ENCODE measurements around the gene ZNF821. TPM values are rescaled to one million over a fixed set of nuclear protein-coding genes. Genes with fewer than 3 reads are reported as not detected.

ZNF821 gene
- total and polyA plus RNA-seq, 2 of the 8 experiments (the other 6 are each of a cell fraction or from before 2014, with no cell fraction given): 9.5 to 14.1 TPM

- no peak overlapping the region for H4K91ac ChIP-seq (replicated peaks; ENCODE audit: insufficient read length, low read length)
- no peak overlapping the region for H3K14ac ChIP-seq (ENCODE audit: insufficient read length)
- no peaks in the 10 kb centered on the region for H3K9me3 ChIP-seq (ENCODE audit: insufficient read depth in 2 of 2, low read depth in 1 of 2, low read length in 1 of 2)
- no peak overlapping the region for H3K9ac ChIP-seq (replicated peaks in 1 of 4; ENCODE audit: extremely low read depth in 1 of 4, low read depth in 3 of 4, low read length in 3 of 4)
- DNase-seq (ENCODE audit: low read depth in 1 of 2, low spot score in 2 of 2) (no peak), FAIRE-seq (no peak)
- H4K5ac ChIP-seq (ENCODE audit: insufficient read length, low read depth, low read length): no peak overlapping the region
- H3K36me3 ChIP-seq (ENCODE audit: control insufficient read depth in 2 of 4, insufficient read depth in 4 of 4, low read length in 3 of 4): peaks cover 64 to 99% (median 85%) of the 10 kb centered on the region in 4 experiments
- H3K79me2 ChIP-seq (ENCODE audit: control insufficient read depth in 1 of 2, insufficient read depth in 2 of 2, low read length in 2 of 2): peaks cover 0 to 29% of the 10 kb centered on the region in 2 experiments; a peak in 2 of 4 replicates
- no peak overlapping the region for H3K18ac ChIP-seq (ENCODE audit: extremely low read depth, low read length)
- no peak overlapping the region for H4K8ac ChIP-seq (ENCODE audit: extremely low read depth, insufficient read depth, low read length)
- H4K20me1 ChIP-seq (replicated peaks in 1 of 2; ENCODE audit: control insufficient read depth in 1 of 2, insufficient read depth in 2 of 2, low read length in 2 of 2): peaks cover 3 to 11% of the 10 kb centered on the region in 2 experiments
- no peaks in the 10 kb centered on the region for H3K27me3 ChIP-seq (replicated peaks in 1 of 4; ENCODE audit: control insufficient read depth in 3 of 4, extremely low read depth in 1 of 4, insufficient read depth in 3 of 4, low read length in 3 of 4)
- no peaks in the 10 kb centered on the region for H3K4me1 ChIP-seq (replicated peaks in 1 of 4; ENCODE audit: control insufficient read depth in 3 of 4, insufficient read depth in 4 of 4, low read length in 3 of 4)
- H3K4me3 ChIP-seq (ENCODE audit: extremely low read depth in 1 of 4, insufficient read depth in 2 of 4, low read depth in 3 of 4, low read length in 4 of 4): no peak overlapping the region
- H3K79me1 ChIP-seq (ENCODE audit: low read depth, low read length): peaks cover 4% of the 10 kb centered on the region; the same call in 1 of the 2 replicates
- H2BK20ac ChIP-seq (ENCODE audit: low read length): no peak overlapping the region
- no peak overlapping the region for H2BK12ac ChIP-seq (ENCODE audit: low read depth, low read length)
- H2BK15ac ChIP-seq (ENCODE audit: low read length): no peak overlapping the region
- H2BK5ac ChIP-seq (ENCODE audit: low read depth, low read length): no peak overlapping the region
- no peak overlapping the region for H2BK120ac ChIP-seq (replicated peaks; ENCODE audit: low read depth, low read length)
- no peak overlapping the region for H3K23ac ChIP-seq (ENCODE audit: insufficient read length)
- ChIA-PET POLR2A (ENCODE audit: partially characterized antibody) (interaction anchor here (0.6 to 1.3 kb wide), 5 partner anchors 9 to 162 kb away, joined by 3 to 5 read pairs (median 3); no protein-coding TSS in a partner anchor), CTCF (ENCODE audit: partially characterized antibody) (interaction anchor here (0.7 to 2.3 kb wide), 2 partner anchors 41 to 196 kb away, joined by 3 to 12 read pairs; partner anchors contain the start of gene ZNF821)
- no CpG with 5 or more reads among the region's 2 CpGs for WGBS, 2 experiments (ENCODE audit: extremely low coverage in 1 of 2, insufficient coverage in 1 of 2, insufficient read length in 1 of 2, insufficient replicate concordance in 2 of 2, low coverage in 1 of 2, low lambda C conversion rate in 2 of 2, missing lambda C conversion rate in 1 of 2)
- no peak overlapping the region for H3K4ac ChIP-seq (replicated peaks; ENCODE audit: insufficient read length, low read depth, low read length)
- no peaks in the 10 kb centered on the region for H3K23me2 ChIP-seq (ENCODE audit: low read depth, low read length)
- H3K27ac ChIP-seq (ENCODE audit: low read depth, low read length): no peak overlapping the region
- no peak overlapping the region for H3K4me2 ChIP-seq (ENCODE audit: insufficient read depth in 1 of 2, low read depth in 2 of 2, low read length in 2 of 2)
- H2AFZ ChIP-seq (ENCODE audit: low read length): no peak overlapping the region
- H2AK5ac ChIP-seq (ENCODE audit: low read depth, low read length): no peak overlapping the region
- H3K56ac ChIP-seq (replicated peaks; ENCODE audit: insufficient read length, low read depth, low read length): no peak overlapping the region
- TF ChIP-seq SP4 (IDR thresholded peaks at IDR 0.05; ENCODE audit: low read length) (no peak), RAD21 (IDR thresholded peaks at IDR 0.05 in 1 of 2, conservative IDR thresholded peaks at IDR 0.05 in 1 of 2; ENCODE audit: low read depth in 2 of 2, low read length in 2 of 2) (no peak), KDM4A (IDR thresholded peaks at IDR 0.05; ENCODE audit: low read depth, low read length, severe bottlenecking) (no peak), KDM5A (IDR thresholded peaks at IDR 0.05; ENCODE audit: low read length) (no peak), POLR2AphosphoS5 (IDR thresholded peaks at IDR 0.05; ENCODE audit: low read depth, low read length) (no peak)
Measured at GRCh38 chr16:71924710-71925109, 40.7 kb upstream of the ZNF821 start.
